NCI-H226 (cell line): ENCODE results near the gene SPRY1.

Experiments
- DNase-seq: peaks from one replicate; pipeline ENCODE4 v3.0.0-alpha.2; 2015

Gene SPRY1

DNA sequence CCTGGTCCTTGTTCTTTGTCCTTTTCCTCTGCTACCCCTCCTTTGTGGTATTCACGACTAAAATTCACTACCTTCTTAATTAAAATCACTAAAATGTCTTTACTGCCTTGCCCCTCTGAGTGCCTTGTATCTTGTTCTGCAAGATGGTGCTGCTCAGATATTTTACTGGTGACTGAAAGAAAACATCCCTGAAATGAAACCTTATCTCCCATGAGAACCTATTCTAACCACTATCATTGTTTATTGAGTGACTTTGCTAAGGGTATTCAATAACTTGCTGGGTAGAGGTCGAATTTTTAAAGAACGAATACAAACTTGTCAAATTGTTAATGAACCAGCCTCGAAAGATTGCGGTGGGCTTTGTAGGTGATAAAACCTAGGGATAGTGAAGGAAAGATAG lies 52.8 kb downstream of the SPRY1 start:
- no peak for DNase-seq

DNA sequence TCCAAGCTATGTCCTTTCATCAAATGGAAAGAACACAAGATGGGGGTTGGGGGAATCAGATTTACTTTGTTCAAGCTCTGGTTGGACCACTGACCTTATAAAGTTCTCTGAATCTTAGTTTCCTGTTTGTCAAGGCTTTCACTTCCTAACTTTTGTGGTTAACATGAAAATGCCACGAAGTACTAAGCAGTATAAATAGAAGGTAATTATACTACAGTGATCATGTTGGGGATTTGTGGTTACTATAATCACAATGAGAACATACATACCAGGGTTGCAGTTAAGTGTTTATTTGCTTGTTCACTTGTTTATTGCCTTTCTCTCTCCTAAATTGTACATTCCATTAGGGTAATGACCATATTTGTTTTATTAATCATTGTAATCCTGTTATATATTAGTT lies 53.2 kb downstream of the SPRY1 start:
- DNase-seq: no peak

DNA sequence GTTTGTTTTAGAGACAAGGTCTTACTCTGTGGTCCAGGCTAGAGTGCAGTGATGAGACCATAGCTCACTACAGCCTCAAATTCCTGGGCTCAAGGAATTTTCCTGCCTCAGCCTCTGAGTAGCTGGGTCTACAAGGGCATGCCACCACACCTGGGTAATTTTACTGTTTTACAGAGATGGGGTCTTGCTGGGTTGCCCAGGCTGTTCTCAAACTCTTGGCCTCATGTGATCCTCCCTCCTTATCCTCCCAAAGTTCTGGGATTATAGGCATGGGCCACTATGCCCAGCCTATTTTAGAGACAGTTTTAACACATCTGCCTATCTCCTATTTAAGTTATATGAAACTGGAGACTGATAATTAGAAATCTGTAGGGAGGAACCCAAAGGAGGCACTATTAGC lies 53.8 kb downstream of the SPRY1 start:
- no peak for DNase-seq

DNA sequence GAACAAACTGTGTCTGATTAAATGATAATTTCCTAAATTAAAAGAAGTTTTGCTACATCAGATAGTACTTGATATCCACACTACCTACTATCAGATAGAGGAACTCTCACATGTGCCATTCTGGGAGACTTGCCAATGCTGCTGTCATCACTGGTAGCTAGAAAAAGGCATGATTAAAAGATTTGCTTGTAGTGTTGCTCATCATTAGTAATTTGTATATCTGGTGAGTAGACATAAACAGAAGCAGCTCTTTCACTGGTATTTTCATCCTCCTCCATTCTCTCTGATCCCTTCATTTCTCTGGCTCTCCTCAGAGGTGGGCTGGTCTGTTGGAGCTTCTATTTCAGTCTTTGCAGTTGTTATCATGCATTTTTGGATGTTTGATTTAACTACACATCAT lies 56.0 kb downstream of the SPRY1 start:
- DNase-seq: peak; percentile 75

DNA sequence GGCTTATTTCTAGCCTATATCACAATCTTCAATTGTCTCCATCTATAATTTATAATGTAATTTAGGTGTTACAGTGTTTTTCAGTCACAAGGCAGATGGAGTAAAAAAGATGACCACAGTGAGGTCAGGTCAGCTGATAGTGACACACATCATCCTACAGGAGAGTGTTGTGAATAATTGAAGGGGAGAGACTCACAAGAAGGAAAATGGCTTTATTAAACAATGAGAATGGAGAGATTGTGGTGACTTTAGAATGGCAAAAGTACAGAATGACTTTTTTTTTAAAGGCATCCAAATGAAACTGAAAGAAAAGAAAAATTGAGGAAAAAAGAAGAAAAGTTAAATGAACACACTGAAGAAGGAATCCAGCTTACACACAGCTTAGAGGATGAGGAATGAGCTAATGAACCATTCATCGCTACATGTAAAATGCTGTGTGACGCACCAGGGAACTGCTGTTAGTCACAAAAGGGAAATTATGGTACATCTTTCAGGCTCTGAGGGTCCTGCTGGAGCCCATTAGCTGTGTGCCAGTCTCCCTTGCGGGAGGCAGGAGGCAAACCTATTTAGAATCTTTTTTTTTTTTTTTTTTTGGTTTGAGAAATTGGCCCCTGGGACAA lies 56.6 kb downstream of the SPRY1 start:
- DNase-seq: no peak
